Measurements from ENCODE around the gene ASIC3. TPM values are rescaled to one million over a fixed set of nuclear protein-coding genes. Genes with fewer than 3 reads are reported as not detected.

ASIC3 gene
- total RNA-seq, 1 donor = 0.18 TPM

DNA sequence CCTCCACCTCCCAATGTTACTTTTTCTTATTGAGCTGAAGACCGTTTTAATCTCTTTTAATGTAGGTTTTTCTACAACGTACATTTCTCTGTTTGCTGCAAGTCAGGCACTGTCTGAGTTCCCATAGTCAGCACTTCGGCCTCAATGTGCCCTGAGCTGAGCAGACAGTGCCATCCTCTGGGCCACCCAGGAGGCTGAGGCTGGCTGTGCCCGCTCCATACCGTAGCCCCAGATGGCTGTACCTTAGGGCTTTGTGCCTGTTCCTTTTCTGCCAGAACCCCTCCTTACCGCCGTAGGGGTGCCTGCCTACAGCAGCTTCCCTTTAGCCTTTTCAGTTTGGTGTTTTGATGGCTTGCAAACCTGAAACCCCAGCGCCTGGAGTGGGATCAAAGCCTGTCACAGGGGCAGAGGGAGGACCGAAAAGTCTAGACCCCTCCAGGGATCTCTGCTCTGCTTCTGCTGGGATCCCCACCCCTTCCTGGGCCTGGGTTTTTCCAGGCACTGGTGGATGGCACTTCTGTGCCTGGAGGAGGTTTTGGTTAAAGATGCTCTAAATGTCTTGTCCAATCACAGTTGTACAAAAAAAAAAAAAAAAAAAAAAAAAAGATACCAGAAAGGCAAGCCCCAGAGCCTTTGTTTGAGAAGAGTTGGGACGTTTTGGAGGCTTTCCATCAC is 46.9 kb downstream of the ASIC3 start:
- no peak overlapping the region for H3K4me3 ChIP-seq (ENCODE audit: low read depth, low read length)
- TF ChIP-seq, protein P1, sequence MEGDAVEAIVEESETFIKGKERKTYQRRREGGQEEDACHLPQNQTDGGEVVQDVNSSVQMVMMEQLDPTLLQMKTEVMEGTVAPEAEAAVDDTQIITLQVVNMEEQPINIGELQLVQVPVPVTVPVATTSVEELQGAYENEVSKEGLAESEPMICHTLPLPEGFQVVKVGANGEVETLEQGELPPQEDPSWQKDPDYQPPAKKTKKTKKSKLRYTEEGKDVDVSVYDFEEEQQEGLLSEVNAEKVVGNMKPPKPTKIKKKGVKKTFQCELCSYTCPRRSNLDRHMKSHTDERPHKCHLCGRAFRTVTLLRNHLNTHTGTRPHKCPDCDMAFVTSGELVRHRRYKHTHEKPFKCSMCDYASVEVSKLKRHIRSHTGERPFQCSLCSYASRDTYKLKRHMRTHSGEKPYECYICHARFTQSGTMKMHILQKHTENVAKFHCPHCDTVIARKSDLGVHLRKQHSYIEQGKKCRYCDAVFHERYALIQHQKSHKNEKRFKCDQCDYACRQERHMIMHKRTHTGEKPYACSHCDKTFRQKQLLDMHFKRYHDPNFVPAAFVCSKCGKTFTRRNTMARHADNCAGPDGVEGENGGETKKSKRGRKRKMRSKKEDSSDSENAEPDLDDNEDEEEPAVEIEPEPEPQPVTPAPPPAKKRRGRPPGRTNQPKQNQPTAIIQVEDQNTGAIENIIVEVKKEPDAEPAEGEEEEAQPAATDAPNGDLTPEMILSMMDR (IDR thresholded peaks at IDR 0.05; ENCODE audit: insufficient read depth, low read length) = no peak
- DNase-seq (ENCODE audit: low read depth) = no peak

DNA sequence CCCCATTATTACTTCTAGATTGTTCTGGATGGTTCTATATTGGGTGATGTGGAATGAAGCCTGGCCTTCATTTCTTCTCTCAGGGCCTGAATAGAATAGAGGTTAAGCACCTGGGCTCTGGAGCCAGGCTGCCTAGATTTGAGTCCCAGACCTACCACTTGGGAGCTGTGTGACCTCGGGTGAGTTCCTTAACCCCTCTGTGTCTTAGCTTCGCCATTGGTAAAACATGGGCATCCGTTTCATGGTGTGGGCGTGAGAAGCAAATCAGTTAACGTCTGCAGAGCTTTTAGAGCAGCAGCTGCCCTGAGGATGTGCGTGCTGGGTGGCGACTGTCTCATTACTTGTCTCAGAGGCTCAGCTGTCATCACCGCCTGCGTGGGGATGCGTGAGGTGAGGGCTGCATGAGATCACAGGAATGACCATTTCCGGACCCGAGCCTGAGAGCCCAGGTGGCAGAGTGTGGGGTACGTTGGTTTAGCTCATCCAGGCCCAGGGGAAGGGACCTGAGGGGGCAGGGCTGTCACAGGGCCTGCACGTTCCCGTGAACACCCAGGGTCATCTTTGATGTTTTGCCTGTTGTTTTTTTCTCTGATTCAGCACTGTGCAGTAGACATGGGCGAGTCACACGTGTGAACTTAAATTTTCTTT is 47.6 kb downstream of the ASIC3 start:
- no peak overlapping the region for H3K4me3 ChIP-seq (ENCODE audit: low read depth, low read length)
- no peak for DNase-seq (ENCODE audit: low read depth)
- TF ChIP-seq, protein P1 (IDR thresholded peaks at IDR 0.05; ENCODE audit: insufficient read depth, low read length) = no peak

DNA sequence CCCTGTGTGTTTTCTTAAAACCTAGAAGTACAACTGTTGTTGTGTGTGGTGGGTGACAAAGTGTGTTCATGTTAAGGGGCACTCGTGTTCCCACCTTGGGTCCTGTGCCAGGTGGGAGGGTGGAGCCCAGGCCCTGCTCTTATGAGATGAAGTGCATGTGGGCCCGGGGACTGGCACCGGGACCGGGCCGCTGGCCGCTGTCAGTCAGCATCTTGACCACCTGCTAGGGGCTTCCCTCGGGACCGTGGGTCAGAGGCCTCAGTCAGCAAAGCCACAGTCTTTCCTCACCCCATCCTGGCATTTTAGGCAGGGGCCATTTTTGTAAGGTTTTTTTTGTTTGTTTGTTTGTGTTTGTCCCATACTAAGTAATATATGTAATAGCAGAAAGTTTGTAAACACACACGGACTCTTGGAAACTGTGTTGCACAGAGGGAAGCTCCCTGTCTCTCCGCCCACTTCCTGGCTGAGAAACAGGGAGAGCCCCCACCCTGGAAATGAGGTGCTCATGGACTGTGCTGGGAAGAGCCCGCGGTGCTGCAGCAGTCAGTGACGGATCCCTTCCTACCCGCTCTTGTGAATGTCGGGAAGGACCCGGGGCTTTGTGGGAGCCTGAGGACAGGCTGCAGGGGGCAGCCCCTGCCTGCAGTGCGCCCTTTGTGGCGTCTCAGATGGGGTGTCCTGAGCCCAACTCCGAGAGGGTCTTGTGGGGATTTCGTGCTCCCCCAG is 51.3 kb downstream of the ASIC3 start:
- TF ChIP-seq, protein P1 (IDR thresholded peaks at IDR 0.05; ENCODE audit: insufficient read depth, low read length) = no peak
- H3K4me3 ChIP-seq (ENCODE audit: low read depth, low read length) = no peak overlapping the region
- DNase-seq (ENCODE audit: low read depth) = no peak

DNA sequence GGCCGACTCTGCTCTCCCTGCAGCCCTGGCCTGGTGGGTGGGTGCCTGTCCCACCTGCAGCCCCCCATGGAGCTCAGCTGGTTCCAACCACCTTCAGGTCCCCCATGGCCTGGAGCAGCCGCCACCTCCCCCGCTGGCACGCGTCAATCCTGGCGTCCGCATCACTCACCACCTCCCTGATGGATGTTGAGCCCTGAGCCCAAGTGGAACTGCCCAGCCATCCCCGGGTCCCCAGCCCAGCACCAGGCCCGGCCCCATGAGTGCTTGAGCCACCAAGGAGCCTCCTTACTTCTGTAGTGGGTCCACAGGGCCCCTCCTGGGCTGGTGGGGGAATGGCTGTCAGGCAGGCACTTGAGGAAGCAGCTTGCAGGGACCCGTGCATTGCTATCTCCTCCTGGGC is 52.6 kb downstream of the ASIC3 start:
- no peak for DNase-seq (ENCODE audit: low read depth)
- TF ChIP-seq, protein P1 (IDR thresholded peaks at IDR 0.05; ENCODE audit: insufficient read depth, low read length) = no peak

DNA sequence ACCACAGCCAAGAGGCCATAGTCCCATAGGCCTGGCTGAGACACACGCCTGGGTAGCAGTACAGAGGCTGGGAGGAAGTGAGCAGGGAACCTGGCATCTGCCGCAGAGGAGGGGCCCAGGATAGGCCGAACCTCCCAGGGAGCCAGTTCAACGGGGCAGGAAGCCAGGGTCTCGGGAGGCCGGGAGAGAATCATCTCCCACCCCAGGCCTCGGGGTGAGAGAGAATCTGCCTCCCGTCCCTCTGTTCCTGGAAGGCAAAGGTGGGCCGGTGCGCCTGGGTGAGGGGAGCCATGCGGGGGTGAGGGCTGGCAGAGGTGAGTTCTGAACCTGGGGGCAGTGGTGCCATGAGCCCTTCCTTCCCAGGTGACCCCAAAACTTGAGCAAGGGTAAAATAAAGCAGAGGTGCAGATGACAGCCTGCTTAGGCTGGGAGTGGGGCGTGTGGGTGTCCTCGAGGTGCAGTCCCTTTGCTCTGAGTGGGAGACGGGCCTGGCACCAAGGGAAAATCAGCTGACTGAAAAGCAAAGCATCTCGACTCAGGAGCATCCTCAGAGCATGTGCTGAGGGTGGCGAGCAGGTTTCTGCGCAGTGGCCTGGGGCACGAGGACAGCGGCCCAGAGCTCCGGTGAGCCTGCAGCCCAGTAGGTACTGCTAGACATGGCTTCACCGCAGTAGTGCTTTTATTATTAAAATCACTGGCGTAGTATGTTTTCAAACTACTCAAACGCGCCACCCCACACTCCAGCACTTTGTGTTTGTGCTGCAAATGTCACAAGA is 53.5 kb downstream of the ASIC3 start:
- TF ChIP-seq, protein P1 (IDR thresholded peaks at IDR 0.05; ENCODE audit: insufficient read depth, low read length) = no peak
- no peak overlapping the region for H3K4me3 ChIP-seq (ENCODE audit: low read depth, low read length)
- no peak for DNase-seq (ENCODE audit: low read depth)

More for the DNA sequence above, 52.6 kb downstream of the ASIC3 start:
- no peak overlapping the region for H3K4me3 ChIP-seq (ENCODE audit: low read depth, low read length)

Other genes starting within 250 kb of the ASIC3 start
- 1.9 TPM in 1 of 2 replicates, not detected in the other for gene TMEM176B, start 248.2 kb upstream of the ASIC3 start, total RNA-seq (ENCODE audit: low replicate concordance)
- not detected in 2 replicates for gene TMEM176A, start 247.8 kb upstream of the ASIC3 start, total RNA-seq (ENCODE audit: low replicate concordance)
- gene AOC1, start 196.0 kb upstream of the ASIC3 start, total RNA-seq (ENCODE audit: low replicate concordance) = not detected in 2 replicates
- not detected in 2 replicates for gene KCNH2, start 70.2 kb upstream of the ASIC3 start, total RNA-seq (ENCODE audit: low replicate concordance)
- gene NOS3, start 57.5 kb upstream of the ASIC3 start, total RNA-seq (ENCODE audit: low replicate concordance) = 0.36 and 4.6 TPM in 2 replicates
- under 0.01 and 0.98 TPM in 2 replicates for gene ATG9B, start 24.0 kb upstream of the ASIC3 start, total RNA-seq (ENCODE audit: low replicate concordance)
- 18.1 and 30.9 TPM in 2 replicates for gene ABCB8, start 20.1 kb upstream of the ASIC3 start, total RNA-seq (ENCODE audit: low replicate concordance)
- gene CDK5, start 9.4 kb downstream of the ASIC3 start, total RNA-seq (ENCODE audit: low replicate concordance) = 16.1 and 28.9 TPM in 2 replicates
- 39.7 and 65.4 TPM in 2 replicates for gene SLC4A2, start 11.1 kb downstream of the ASIC3 start, total RNA-seq (ENCODE audit: low replicate concordance)
- gene FASTK, start 32.3 kb downstream of the ASIC3 start, total RNA-seq (ENCODE audit: low replicate concordance) = 62.7 and 86.0 TPM in 2 replicates
- gene TMUB1, start 35.0 kb downstream of the ASIC3 start, total RNA-seq (ENCODE audit: low replicate concordance) = 11.7 and 20.2 TPM in 2 replicates
- gene AGAP3, start 37.9 kb downstream of the ASIC3 start, total RNA-seq (ENCODE audit: low replicate concordance) = 50.2 and 74.6 TPM in 2 replicates
- gene GBX1, start 119.2 kb downstream of the ASIC3 start, total RNA-seq (ENCODE audit: low replicate concordance) = not detected in 2 replicates
- gene ASB10, start 138.7 kb downstream of the ASIC3 start, total RNA-seq (ENCODE audit: low replicate concordance) = not detected in 2 replicates
- not detected in 2 replicates for gene H2BK1, start 162.0 kb downstream of the ASIC3 start, total RNA-seq (ENCODE audit: low replicate concordance)
- 18.8 and 50.9 TPM in 2 replicates for gene ABCF2, start 178.7 kb downstream of the ASIC3 start, total RNA-seq (ENCODE audit: low replicate concordance)
- 33.0 and 47.0 TPM in 2 replicates for gene CHPF2, start 184.0 kb downstream of the ASIC3 start, total RNA-seq (ENCODE audit: low replicate concordance)
- gene SMARCD3, start 200.2 kb downstream of the ASIC3 start, total RNA-seq (ENCODE audit: low replicate concordance) = 44.9 and 59.7 TPM in 2 replicates